Mesodermal cell (in vitro differentiated cells): Measurements from ENCODE around the gene TBC1D2.

Experiments
- H3K27ac ChIP-seq: 2 replicates; pipeline ENCODE4 v1.7.0; 2013; ENCODE audit warnings: mild to moderate bottlenecking, low read depth, low read length, moderate library complexity; ENCODE audit not compliant: severe bottlenecking
- H3K36me3 ChIP-seq: 2 replicates; pipeline ENCODE4 v1.7.1; 2013; ENCODE audit warnings: mild to moderate bottlenecking, low read length, moderate library complexity; ENCODE audit not compliant: control insufficient read depth, insufficient read depth
- H3K4me1 ChIP-seq: one replicate; pipeline ENCODE4 v1.7.1; 2013; ENCODE audit warnings: mild to moderate bottlenecking, low read length; ENCODE audit not compliant: insufficient read depth, control insufficient read depth, poor library complexity, severe bottlenecking
- H3K4me3 ChIP-seq: 2 replicates; pipeline ENCODE4 v1.7.0; 2013; ENCODE audit warnings: low read length, control low read depth, mild to moderate bottlenecking; ENCODE audit not compliant: insufficient read depth, poor library complexity, severe bottlenecking; ENCODE audit errors: extremely low read depth
- H3K9me3 ChIP-seq: 2 replicates; pipeline ENCODE4 v1.7.1; 2013; ENCODE audit warnings: mild to moderate bottlenecking, low read length, moderate library complexity; ENCODE audit not compliant: control insufficient read depth
- WGBS, 2 experiments: methylation state at CpG; one replicate each; pipeline ENCODE4 v1.1.5; 2013; ENCODE audit warnings: missing lambda C conversion rate in 2 of 2; ENCODE audit not compliant: insufficient coverage in 2 of 2; 5-methylcytosine and 5-hydroxymethylcytosine counted together

The TBC1D2 gene

GRCh38 chr9:98241357-98242300, 13.8 kb downstream of the TBC1D2 start:
- H3K4me3 ChIP-seq = no peak overlapping the region
- no peaks in the 10 kb centered on the region for H3K36me3 ChIP-seq
- H3K4me1 ChIP-seq = no peaks in the 10 kb centered on the region
- no peaks in the 10 kb centered on the region for H3K9me3 ChIP-seq
- WGBS, 2 experiments = 74 to 79% methylated on average over 6 to 7 of the region's 8 CpGs
- no peak overlapping the region for H3K27ac ChIP-seq

GRCh38 chr9:98240475-98240874, 15.0 kb downstream of the TBC1D2 start:
- WGBS, 2 experiments = 78 to 100% methylated on average over 3 of the region's 3 CpGs
- no peak overlapping the region for H3K4me3 ChIP-seq

GRCh38 chr9:98236901-98237487, 18.5 kb downstream of the TBC1D2 start:
- Histone ChIP-seq H3K36me3 (no peaks in the 10 kb centered on the region), H3K4me1 (no peaks in the 10 kb centered on the region), H3K27ac (no peak overlapping the region), H3K4me3 (no peak overlapping the region), H3K9me3 (no peaks in the 10 kb centered on the region)
- 80 to 98% methylated on average over 6 of the region's 8 CpGs for WGBS, 2 experiments

More at GRCh38 chr9:98240475-98240874, 15.0 kb downstream of the TBC1D2 start:
- H3K27ac ChIP-seq = no peak overlapping the region
- no peaks in the 10 kb centered on the region for H3K36me3 ChIP-seq
- H3K4me1 ChIP-seq = no peaks in the 10 kb centered on the region
- H3K9me3 ChIP-seq = no peaks in the 10 kb centered on the region

- WGBS, 2 experiments = 89 to 96% methylated on average over 9 of the region's 9 CpGs
- H3K27ac ChIP-seq = no peak overlapping the region
- H3K4me1 ChIP-seq = no peaks in the 10 kb centered on the region
- H3K36me3 ChIP-seq = no peaks in the 10 kb centered on the region
- no peaks in the 10 kb centered on the region for H3K9me3 ChIP-seq
- H3K4me3 ChIP-seq = no peak overlapping the region
Measured at GRCh38 chr9:98235126-98235525, 20.3 kb downstream of the TBC1D2 start.

GRCh38 chr9:98234245-98234825, 21.1 kb downstream of the TBC1D2 start:
- H3K9me3 ChIP-seq = no peaks in the 10 kb centered on the region
- 89 to 97% methylated on average over 8 to 9 of the region's 9 CpGs for WGBS, 2 experiments
- no peak overlapping the region for H3K27ac ChIP-seq
- no peaks in the 10 kb centered on the region for H3K4me1 ChIP-seq
- H3K4me3 ChIP-seq = no peak overlapping the region
- H3K36me3 ChIP-seq = no peaks in the 10 kb centered on the region

GRCh38 chr9:98232926-98233325, 22.5 kb downstream of the TBC1D2 start:
- Histone ChIP-seq H3K9me3 (no peaks in the 10 kb centered on the region), H3K36me3 (no peaks in the 10 kb centered on the region), H3K27ac (no peak overlapping the region), H3K4me3 (no peak overlapping the region), H3K4me1 (no peaks in the 10 kb centered on the region)
- WGBS, 2 experiments = 100% methylated on average over 3 of the region's 5 CpGs

- Histone ChIP-seq H3K4me1 (no peaks in the 10 kb centered on the region), H3K27ac (no peak overlapping the region), H3K36me3 (no peaks in the 10 kb centered on the region), H3K9me3 (no peaks in the 10 kb centered on the region), H3K4me3 (no peak overlapping the region)
- 93 to 97% methylated on average over 4 of the region's 6 CpGs for WGBS, 2 experiments
Measured at GRCh38 chr9:98231770-98232478, 23.5 kb downstream of the TBC1D2 start.

- no peaks in the 10 kb centered on the region for H3K4me1 ChIP-seq
- H3K27ac ChIP-seq = no peak overlapping the region
- no peak overlapping the region for H3K4me3 ChIP-seq
- 95 to 99% methylated on average over 6 of the region's 6 CpGs for WGBS, 2 experiments
- H3K36me3 ChIP-seq = no peaks in the 10 kb centered on the region
- H3K9me3 ChIP-seq = no peaks in the 10 kb centered on the region
Measured at GRCh38 chr9:98230789-98231188, 24.7 kb downstream of the TBC1D2 start.

- Histone ChIP-seq H3K9me3 (no peaks in the 10 kb centered on the region), H3K4me3 (no peak overlapping the region), H3K4me1 (no peaks in the 10 kb centered on the region), H3K27ac (no peak overlapping the region), H3K36me3 (no peaks in the 10 kb centered on the region)
- 82 to 88% methylated on average over 3 to 5 of the region's 6 CpGs for WGBS, 2 experiments
Measured at GRCh38 chr9:98230304-98230703, 25.1 kb downstream of the TBC1D2 start.

GRCh38 chr9:98229620-98230019, 25.8 kb downstream of the TBC1D2 start:
- Histone ChIP-seq H3K27ac (no peak overlapping the region), H3K36me3 (no peaks in the 10 kb centered on the region), H3K4me3 (no peak overlapping the region), H3K9me3 (no peaks in the 10 kb centered on the region), H3K4me1 (no peaks in the 10 kb centered on the region)
- 94 to 100% methylated on average over 2 to 3 of the region's 3 CpGs for WGBS, 2 experiments
